ENCODE measurements around the gene LST1. TPM values are rescaled to one million over a fixed set of nuclear protein-coding genes. Genes with fewer than 3 reads are reported as not detected.
A peak's percentile ranks its signal among the peaks of the same experiment; 100 is the strongest.

Gene LST1
- total RNA-seq, 1 donor, result not detected

DNA sequence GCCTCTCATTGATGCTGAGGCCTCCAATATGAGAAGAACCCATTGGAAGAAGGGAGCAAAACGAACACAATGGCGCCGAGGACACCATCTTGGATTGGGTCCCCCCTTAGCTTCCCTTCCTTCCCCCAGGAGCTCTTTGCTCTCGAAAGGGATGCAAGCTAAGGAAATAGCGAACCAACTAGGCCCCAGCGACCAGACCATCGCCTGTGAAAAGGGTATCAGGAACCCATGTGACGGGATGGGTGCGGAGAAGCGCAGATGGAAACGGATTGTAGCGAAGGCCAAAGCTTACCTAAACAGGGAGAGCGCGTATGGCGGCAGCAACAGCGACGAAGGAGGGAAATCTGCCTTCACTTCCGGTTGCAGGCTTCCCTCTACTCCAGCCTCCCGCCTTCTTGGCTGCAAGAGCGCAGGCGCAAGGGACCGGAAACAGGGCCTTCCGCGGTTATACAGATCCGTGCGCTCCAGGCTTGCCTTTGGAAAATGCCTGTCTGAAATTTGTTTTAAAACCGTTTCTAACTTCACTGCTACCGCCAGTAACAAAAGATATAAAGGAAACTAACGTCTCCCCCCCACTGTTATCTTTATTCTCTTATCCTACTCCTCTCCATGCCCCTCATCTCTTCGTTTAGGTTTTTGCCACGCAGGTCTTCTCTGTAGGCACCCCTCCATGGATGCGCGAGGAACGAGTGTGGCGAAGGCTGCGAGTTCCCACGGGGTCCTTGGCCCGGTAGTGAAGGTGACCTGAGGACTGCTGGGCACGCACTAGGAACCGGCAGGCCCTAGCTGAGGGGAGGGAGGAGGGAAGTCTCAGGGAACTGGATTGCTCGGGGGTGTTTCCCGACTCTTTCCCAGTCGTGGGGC, 44.2 kb upstream of the LST1 start, which contains the start of gene DDX39B:
Gene DDX39B (minus strand): TSS at position 346 of the 864 bp plus-strand sequence. CDS start 1,471 bp downstream, outside the sequence.
- Histone ChIP-seq H3K9me3 (ENCODE audit: low read depth, low read length) (no peaks in the 10 kb centered on the region), H3K4me3 (ENCODE audit: insufficient read depth, low read length) (peak within 1 kb of the TSS; percentile 95), H4K20me1 (ENCODE audit: insufficient read depth, low read length) (peaks cover 37% of the 10 kb centered on the region), H3K79me2 (ENCODE audit: insufficient read depth, low read length) (peaks cover 51% of the 10 kb centered on the region), H2AFZ (ENCODE audit: low read length) (peak within 1 kb of the TSS; percentile 97), H3K27me3 (ENCODE audit: insufficient read depth, low read length) (no peaks in the 10 kb centered on the region), H3K36me3 (ENCODE audit: insufficient read depth, low read length) (peaks cover 37% of the 10 kb centered on the region), H3K4me2 (ENCODE audit: insufficient read depth, low read length) (peak within 1 kb of the TSS; percentile 97), H3K27ac (ENCODE audit: low read depth, low read length) (peak within 1 kb of the TSS; percentile 99), H3K4me1 (ENCODE audit: insufficient read depth, low read length) (peaks cover 28% of the 10 kb centered on the region)
- peak; percentile 96 for DNase-seq (ENCODE audit: insufficient read length, low spot score, missing footprints)
- TF ChIP-seq, protein P1, sequence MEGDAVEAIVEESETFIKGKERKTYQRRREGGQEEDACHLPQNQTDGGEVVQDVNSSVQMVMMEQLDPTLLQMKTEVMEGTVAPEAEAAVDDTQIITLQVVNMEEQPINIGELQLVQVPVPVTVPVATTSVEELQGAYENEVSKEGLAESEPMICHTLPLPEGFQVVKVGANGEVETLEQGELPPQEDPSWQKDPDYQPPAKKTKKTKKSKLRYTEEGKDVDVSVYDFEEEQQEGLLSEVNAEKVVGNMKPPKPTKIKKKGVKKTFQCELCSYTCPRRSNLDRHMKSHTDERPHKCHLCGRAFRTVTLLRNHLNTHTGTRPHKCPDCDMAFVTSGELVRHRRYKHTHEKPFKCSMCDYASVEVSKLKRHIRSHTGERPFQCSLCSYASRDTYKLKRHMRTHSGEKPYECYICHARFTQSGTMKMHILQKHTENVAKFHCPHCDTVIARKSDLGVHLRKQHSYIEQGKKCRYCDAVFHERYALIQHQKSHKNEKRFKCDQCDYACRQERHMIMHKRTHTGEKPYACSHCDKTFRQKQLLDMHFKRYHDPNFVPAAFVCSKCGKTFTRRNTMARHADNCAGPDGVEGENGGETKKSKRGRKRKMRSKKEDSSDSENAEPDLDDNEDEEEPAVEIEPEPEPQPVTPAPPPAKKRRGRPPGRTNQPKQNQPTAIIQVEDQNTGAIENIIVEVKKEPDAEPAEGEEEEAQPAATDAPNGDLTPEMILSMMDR (IDR thresholded peaks at IDR 0.05; ENCODE audit: extremely low read depth, low read depth, low read length), result no peak

DNA sequence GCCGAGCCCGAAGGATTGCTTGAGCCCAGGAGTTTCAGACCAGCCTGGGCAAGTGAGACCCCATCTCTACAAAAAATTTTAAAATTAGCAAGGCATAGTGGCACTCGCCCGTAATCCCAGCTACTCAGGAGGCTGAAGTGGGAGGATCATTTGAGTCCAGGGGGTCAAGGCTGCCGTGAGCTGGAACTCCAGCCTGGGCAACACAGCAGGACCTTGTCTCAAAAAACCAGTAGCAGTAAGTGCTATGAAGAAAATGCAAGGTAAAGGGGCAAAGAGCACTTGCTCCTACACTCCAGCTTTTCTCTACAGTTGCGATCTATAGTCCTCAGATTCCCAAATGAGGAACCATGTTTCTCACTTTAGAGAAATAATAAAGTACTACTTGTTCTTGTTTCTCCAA, 42.4 kb upstream of the LST1 start:
- TF ChIP-seq, protein P1 (IDR thresholded peaks at IDR 0.05; ENCODE audit: extremely low read depth, low read depth, low read length), result no peak
- no peak overlapping the region for H2AFZ ChIP-seq (ENCODE audit: low read length)
- peaks cover 48% of the 10 kb centered on the region for H3K79me2 ChIP-seq (ENCODE audit: insufficient read depth, low read length)
- H3K27me3 ChIP-seq (ENCODE audit: insufficient read depth, low read length), result no peaks in the 10 kb centered on the region
- no peak overlapping the region for H3K4me3 ChIP-seq (ENCODE audit: insufficient read depth, low read length)
- H3K4me2 ChIP-seq (ENCODE audit: insufficient read depth, low read length), result no peak overlapping the region
- no peak overlapping the region for H3K27ac ChIP-seq (ENCODE audit: low read depth, low read length)
- DNase-seq (ENCODE audit: insufficient read length, low spot score, missing footprints), result no peak
- H3K9me3 ChIP-seq (ENCODE audit: low read depth, low read length), result no peaks in the 10 kb centered on the region
- peaks cover 26% of the 10 kb centered on the region for H4K20me1 ChIP-seq (ENCODE audit: insufficient read depth, low read length)
- H3K4me1 ChIP-seq (ENCODE audit: insufficient read depth, low read length), result peaks cover 43% of the 10 kb centered on the region
- H3K36me3 ChIP-seq (ENCODE audit: insufficient read depth, low read length), result peaks cover 19% of the 10 kb centered on the region

DNA sequence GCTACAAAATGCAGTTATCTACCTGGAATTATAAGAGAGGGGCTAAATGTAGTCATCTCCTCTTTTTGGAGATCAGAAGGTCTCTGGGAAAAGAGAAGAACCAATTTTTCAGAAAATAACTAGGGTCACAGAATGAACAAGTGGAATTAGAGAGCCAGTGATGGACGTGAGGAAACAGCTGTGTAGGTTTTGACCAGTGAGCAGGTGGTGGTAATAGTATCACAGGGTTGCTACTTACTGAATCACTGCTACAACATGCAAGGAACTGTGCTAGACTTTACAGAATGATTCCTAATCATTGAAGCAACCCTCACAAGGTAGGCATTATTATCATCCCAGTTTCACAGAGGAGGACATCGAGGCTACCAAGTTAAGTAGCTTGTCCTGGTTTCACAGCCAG, 41.4 kb upstream of the LST1 start:
- peaks cover 18% of the 10 kb centered on the region for H3K36me3 ChIP-seq (ENCODE audit: insufficient read depth, low read length)

DNA sequence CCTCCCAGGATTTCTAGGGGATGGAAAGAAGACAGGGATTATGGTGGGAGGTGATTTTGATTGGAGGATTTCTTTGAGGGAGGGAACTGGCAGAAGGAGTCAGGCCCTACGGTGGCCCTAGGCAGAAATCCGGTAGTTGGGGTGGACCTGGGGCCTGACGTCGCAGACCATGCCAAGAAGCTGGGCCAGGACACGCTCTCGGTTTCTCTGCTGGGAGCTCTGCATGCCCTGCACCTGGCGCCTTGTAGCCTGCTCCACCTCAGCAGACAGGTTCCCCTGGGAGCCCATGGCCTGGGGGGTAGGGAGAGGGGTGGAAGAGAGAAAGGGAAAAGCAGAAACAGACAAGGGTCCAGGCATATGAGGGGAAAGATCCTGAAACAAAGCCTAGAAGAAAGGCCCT, 40.8 kb upstream of the LST1 start:
- Histone ChIP-seq H3K79me2 (ENCODE audit: insufficient read depth, low read length) (peaks cover 38% of the 10 kb centered on the region), H3K4me3 (ENCODE audit: insufficient read depth, low read length) (no peak overlapping the region), H3K27me3 (ENCODE audit: insufficient read depth, low read length) (no peaks in the 10 kb centered on the region), H3K9me3 (ENCODE audit: low read depth, low read length) (no peaks in the 10 kb centered on the region), H4K20me1 (ENCODE audit: insufficient read depth, low read length) (peaks cover 10% of the 10 kb centered on the region), H3K4me1 (ENCODE audit: insufficient read depth, low read length) (peaks cover 28% of the 10 kb centered on the region), H3K4me2 (ENCODE audit: insufficient read depth, low read length) (no peak overlapping the region), H2AFZ (ENCODE audit: low read length) (no peak overlapping the region), H3K27ac (ENCODE audit: low read depth, low read length) (no peak overlapping the region), H3K36me3 (ENCODE audit: insufficient read depth, low read length) (peaks cover 15% of the 10 kb centered on the region)
- DNase-seq (ENCODE audit: insufficient read length, low spot score, missing footprints), result no peak
- TF ChIP-seq, protein P1 (IDR thresholded peaks at IDR 0.05; ENCODE audit: extremely low read depth, low read depth, low read length), result no peak

More for the DNA sequence above, 41.4 kb upstream of the LST1 start:
- Histone ChIP-seq H3K4me3 (ENCODE audit: insufficient read depth, low read length) (no peak overlapping the region), H3K27me3 (ENCODE audit: insufficient read depth, low read length) (no peaks in the 10 kb centered on the region), H4K20me1 (ENCODE audit: insufficient read depth, low read length) (peaks cover 16% of the 10 kb centered on the region), H3K4me1 (ENCODE audit: insufficient read depth, low read length) (peaks cover 34% of the 10 kb centered on the region), H2AFZ (ENCODE audit: low read length) (no peak overlapping the region), H3K4me2 (ENCODE audit: insufficient read depth, low read length) (no peak overlapping the region), H3K9me3 (ENCODE audit: low read depth, low read length) (no peaks in the 10 kb centered on the region), H3K27ac (ENCODE audit: low read depth, low read length) (no peak overlapping the region), H3K79me2 (ENCODE audit: insufficient read depth, low read length) (peaks cover 44% of the 10 kb centered on the region)
- TF ChIP-seq, protein P1 (IDR thresholded peaks at IDR 0.05; ENCODE audit: extremely low read depth, low read depth, low read length), result no peak
- no peak for DNase-seq (ENCODE audit: insufficient read length, low spot score, missing footprints)

All from osteoblast (primary cell).